ENCODE data around the gene MINAR2.

GRCh38 chr5:129807162-129807814, 59.4 kb downstream of the MINAR2 start:
- TF ChIP-seq EZH2phosphoT487 (IDR thresholded peaks at IDR 0.05; ENCODE audit: insufficient read depth, low read depth) (no peak), EZH2 (IDR thresholded peaks at IDR 0.05; ENCODE audit: insufficient read depth, poor library complexity, severe bottlenecking) (no peak)
